ENCODE data around the gene TERC. TPM values are rescaled to one million over a fixed set of nuclear protein-coding genes. Genes with fewer than 3 reads are reported as not detected.

TERC gene
- total RNA-seq, 4 donors from 2014 or later: 19.1 to 93.6 (median 63.7) TPM

- H3K27ac ChIP-seq (replicated peaks in 1 of 4): peak within 1 kb of the TSS; percentile 95 to 99 (median 98)
- no peaks in the 10 kb centered on the region for H3K27me3 ChIP-seq
- H3K4me1 ChIP-seq: peaks cover 20 to 40% (median 36%) of the 10 kb centered on the region in 4 donors
- TF ChIP-seq POLR2A (IDR thresholded peaks at IDR 0.05; ENCODE audit: low read depth): peak; percentile 99
- TF ChIP-seq EP300 (IDR thresholded peaks at IDR 0.05): no peak
- TF ChIP-seq CTCF (IDR thresholded peaks at IDR 0.05): no peak
- peak; percentile 100 for TF ChIP-seq POLR2AphosphoS5 (IDR thresholded peaks at IDR 0.05)
- peak; percentile 97 for DNase-seq (ENCODE audit: extremely low spot score)
- intact Hi-C loops (cut with DNase I): no loop called here
- 0% methylated on average over 12 of the region's 61 CpGs for WGBS
- peaks cover 9 to 34% (median 23%) of the 10 kb centered on the region in 4 donors for H3K36me3 ChIP-seq
- H3K4me3 ChIP-seq: peak within 1 kb of the TSS; percentile 78 to 91 (median 82)
- H3K9me3 ChIP-seq: no peaks in the 10 kb centered on the region
These were observed 8.3 kb upstream of the TERC start, which contains the start of gene MYNN for GRCh38 chr3:169772897-169773816. Gene MYNN, plus strand, starts transcription at chr3:169773396. Its CDS starts 900 bp downstream, at chr3:169774296.

- H3K27me3 ChIP-seq: no peaks in the 10 kb centered on the region
- TF ChIP-seq POLR2AphosphoS5 (IDR thresholded peaks at IDR 0.05): no peak
- peak overlapping the region; percentile 78 to 91 (median 82) for H3K4me3 ChIP-seq
- under 1% methylated on average over 15 of the region's 15 CpGs for WGBS
- H3K27ac ChIP-seq (replicated peaks in 1 of 4): peak overlapping the region; percentile 95 to 99 (median 98)
- H3K4me1 ChIP-seq: peaks cover 20 to 39% (median 34%) of the 10 kb centered on the region in 4 donors
- no peaks in the 10 kb centered on the region for H3K9me3 ChIP-seq
- intact Hi-C loops (cut with DNase I): no loop called here
- DNase-seq (ENCODE audit: extremely low spot score): peak; percentile 93
- H3K36me3 ChIP-seq: peaks cover 1 to 27% (median 18%) of the 10 kb centered on the region in 4 donors
These were observed 7.5 kb upstream of the TERC start for GRCh38 chr3:169772305-169772896.

GRCh38 chr3:169771497-169772304 is 6.8 kb upstream of the TERC start:
- Histone ChIP-seq H3K9me3 (no peaks in the 10 kb centered on the region), H3K4me1 (peaks cover 20 to 32% (median 29%) of the 10 kb centered on the region in 4 donors), H3K36me3 (peaks cover 0 to 20% (median 12%) of the 10 kb centered on the region in 4 donors), H3K4me3 (peak overlapping the region; percentile 78 to 91 (median 82)), H3K27ac (replicated peaks in 1 of 4) (peak overlapping the region; percentile 95 to 99 (median 98)), H3K27me3 (no peaks in the 10 kb centered on the region)
- TF ChIP-seq POLR2AphosphoS5 (IDR thresholded peaks at IDR 0.05): peak in 1 of 2 donors; percentile 44
- TF ChIP-seq POLR2A (IDR thresholded peaks at IDR 0.05; ENCODE audit: low read depth): no peak
- DNase-seq (ENCODE audit: extremely low spot score): no peak
- intact Hi-C loops (cut with DNase I): no loop called here
- WGBS: under 1% methylated on average over 27 of the region's 27 CpGs

- Histone ChIP-seq H3K4me3 (peak within 1 kb of the TSS; percentile 70 to 82 (median 75)), H3K27ac (replicated peaks in 1 of 4) (peak within 1 kb of the TSS; percentile 91 to 94 (median 92)), H3K4me1 (peaks cover 8 to 16% (median 9%) of the 10 kb centered on the region in 4 donors), H3K9me3 (no peaks in the 10 kb centered on the region), H3K27me3 (no peaks in the 10 kb centered on the region), H3K36me3 (peaks cover 0 to 4% (median 0%) of the 10 kb centered on the region in 4 donors)
- TF ChIP-seq POLR2AphosphoS5 (IDR thresholded peaks at IDR 0.05) (peak in 1 of 2 donors; percentile 47), CTCF (IDR thresholded peaks at IDR 0.05) (no peak), POLR2A (IDR thresholded peaks at IDR 0.05; ENCODE audit: low read depth) (no peak), EP300 (IDR thresholded peaks at IDR 0.05) (no peak)
- WGBS: 6% methylated on average over 16 of the region's 51 CpGs
- intact Hi-C loops (cut with DNase I): no loop called here
- no peak for DNase-seq (ENCODE audit: extremely low spot score)
These were observed 4.7 kb upstream of the TERC start, which contains the start of gene ACTRT3 for GRCh38 chr3:169769287-169770181. Gene ACTRT3, minus strand, starts transcription at chr3:169769561. Its CDS starts 41 bp downstream, at chr3:169769520.
